Endodermal cell (in vitro differentiated cells): ENCODE results near the gene DOK7. TPM values are rescaled to one million over a fixed set of nuclear protein-coding genes. Genes with fewer than 3 reads are reported as not detected.

ENCODE experiments used
- DNase-seq: peaks from one replicate; pipeline ENCODE4 v3.0.0-alpha.2; 2017
- H3K27ac ChIP-seq: 2 replicates; pipeline ENCODE4 v1.5.1; 2013; ENCODE audit warnings: mild to moderate bottlenecking, low read depth, low read length, moderate library complexity
- H3K27me3 ChIP-seq: 2 replicates; pipeline ENCODE4 v1.6.1; 2013; ENCODE audit warnings: mild to moderate bottlenecking, low read length, moderate library complexity; ENCODE audit not compliant: insufficient read depth, control insufficient read depth, poor library complexity, severe bottlenecking
- H3K36me3 ChIP-seq: 2 replicates; pipeline ENCODE4 v1.7.0; 2013; ENCODE audit warnings: mild to moderate bottlenecking, low read length, moderate library complexity; ENCODE audit not compliant: control insufficient read depth, insufficient read depth
- H3K4me1 ChIP-seq: one replicate; pipeline ENCODE4 v1.7.0; 2013; ENCODE audit warnings: low read length; ENCODE audit not compliant: control insufficient read depth, insufficient read depth
- H3K4me3 ChIP-seq: 2 replicates; pipeline ENCODE4 v1.5.1; 2013; ENCODE audit warnings: mild to moderate bottlenecking, low read length, moderate library complexity
- H3K9ac ChIP-seq: 2 replicates; pipeline ENCODE4 v1.6.1; 2013; ENCODE audit warnings: mild to moderate bottlenecking, low read length, moderate library complexity; ENCODE audit not compliant: poor library complexity, severe bottlenecking; ENCODE audit errors: extremely low read depth
- H3K9me3 ChIP-seq: 2 replicates; pipeline ENCODE4 v1.6.1; 2013; ENCODE audit warnings: mild to moderate bottlenecking, low read length, moderate library complexity; ENCODE audit not compliant: control insufficient read depth
- H3K27ac Mint-ChIP-seq: 2 replicates; pipeline ENCODE4 v1.8.0; 2020; ENCODE audit warnings: mixed read lengths
- H3K27me3 Mint-ChIP-seq: 2 replicates; pipeline ENCODE4 v1.8.0; 2021; ENCODE audit warnings: mild to moderate bottlenecking, mixed read lengths; ENCODE audit not compliant: insufficient read depth
- H3K36me3 Mint-ChIP-seq: 2 replicates; pipeline ENCODE4 v1.8.0; 2020; ENCODE audit warnings: low read depth, mixed read lengths
- H3K4me1 Mint-ChIP-seq: 2 replicates; pipeline ENCODE4 v1.8.0; 2020; ENCODE audit warnings: mixed read lengths
- H3K4me3 Mint-ChIP-seq: 2 replicates; pipeline ENCODE4 v1.8.0; 2020; ENCODE audit warnings: mild to moderate bottlenecking, moderate library complexity, mixed read lengths
- H3K9me3 Mint-ChIP-seq: 2 replicates; pipeline ENCODE4 v1.8.0; 2020; ENCODE audit warnings: mild to moderate bottlenecking, mixed read lengths
- WGBS, 2 experiments: methylation state at CpG; one replicate each; pipeline versions ENCODE4 v1.1.5 to v1.1.7; 2013; ENCODE audit warnings: missing lambda C conversion rate in 2 of 2, mixed read lengths in 1 of 2; ENCODE audit not compliant: insufficient coverage in 1 of 2, insufficient read length in 1 of 2; 5-methylcytosine and 5-hydroxymethylcytosine counted together
- total RNA-seq, 2 donors: library from RNA; stranded (reverse); fragmentation: NEBNext Ultra II Directional in 1 of 2; extraction: Animal tissue kit (Norgen Biotek cat#: 25700) in 1 of 2; gene quantifications; 2 replicates in 1 of 2; 3 replicates in 1 of 2; pipeline ENCODE4 v1.2.1, GENCODE V29; 2021
- TF ChIP-seq, protein P1 (sequence below): fragments of 200-600 bp; sonication (generic); conservative IDR thresholded peaks from 2 replicates; pipeline ENCODE4 v1.5.0; 2021; ENCODE audit warnings: antibody characterized with exemption, mild to moderate bottlenecking

DOK7 gene
- total RNA-seq, 2 donors from 2014 or later, result 0.38 to 1.3 TPM

DNA sequence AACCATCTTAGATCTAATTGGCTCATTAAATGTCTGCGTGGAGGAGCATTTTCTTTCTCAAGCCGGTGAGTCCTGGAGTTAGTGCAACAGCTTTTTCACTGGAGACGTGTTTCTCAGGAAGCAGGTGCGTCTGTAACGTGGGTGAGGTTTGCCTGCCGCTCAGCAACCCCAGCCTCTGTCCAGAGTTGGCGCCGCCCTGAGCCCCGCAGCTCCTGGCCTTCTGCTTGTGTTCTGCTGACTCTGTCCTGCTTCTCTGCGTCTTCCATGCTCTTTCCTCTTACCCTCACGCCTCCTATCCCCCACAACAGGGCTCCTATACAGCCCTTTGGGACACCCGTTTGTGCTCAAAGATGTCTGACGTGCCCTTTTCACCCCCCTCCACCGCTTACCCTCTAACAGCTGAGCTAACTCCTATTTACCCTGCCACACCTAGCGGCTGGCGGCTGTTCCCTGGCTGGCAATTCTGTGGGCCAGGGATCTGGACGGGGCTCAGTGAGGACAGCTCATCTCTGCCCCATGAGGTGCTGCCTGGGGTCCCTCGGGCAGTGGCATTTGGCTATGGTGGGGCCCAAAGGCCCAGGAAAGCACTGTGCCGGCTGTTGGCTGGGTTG lies 18.8 kb downstream of the DOK7 start:
- no peaks in the 10 kb centered on the region for H3K9me3 ChIP-seq
- Mint-ChIP-seq H3K27ac (no peak overlapping the region), H3K36me3 (no peaks in the 10 kb centered on the region), H3K4me1 (peaks cover 20% of the 10 kb centered on the region), H3K4me3 (no peak overlapping the region), H3K9me3 (no peaks in the 10 kb centered on the region), H3K27me3 (peaks cover 34% of the 10 kb centered on the region)
- DNase-seq, result no peak
- TF ChIP-seq, protein P1, sequence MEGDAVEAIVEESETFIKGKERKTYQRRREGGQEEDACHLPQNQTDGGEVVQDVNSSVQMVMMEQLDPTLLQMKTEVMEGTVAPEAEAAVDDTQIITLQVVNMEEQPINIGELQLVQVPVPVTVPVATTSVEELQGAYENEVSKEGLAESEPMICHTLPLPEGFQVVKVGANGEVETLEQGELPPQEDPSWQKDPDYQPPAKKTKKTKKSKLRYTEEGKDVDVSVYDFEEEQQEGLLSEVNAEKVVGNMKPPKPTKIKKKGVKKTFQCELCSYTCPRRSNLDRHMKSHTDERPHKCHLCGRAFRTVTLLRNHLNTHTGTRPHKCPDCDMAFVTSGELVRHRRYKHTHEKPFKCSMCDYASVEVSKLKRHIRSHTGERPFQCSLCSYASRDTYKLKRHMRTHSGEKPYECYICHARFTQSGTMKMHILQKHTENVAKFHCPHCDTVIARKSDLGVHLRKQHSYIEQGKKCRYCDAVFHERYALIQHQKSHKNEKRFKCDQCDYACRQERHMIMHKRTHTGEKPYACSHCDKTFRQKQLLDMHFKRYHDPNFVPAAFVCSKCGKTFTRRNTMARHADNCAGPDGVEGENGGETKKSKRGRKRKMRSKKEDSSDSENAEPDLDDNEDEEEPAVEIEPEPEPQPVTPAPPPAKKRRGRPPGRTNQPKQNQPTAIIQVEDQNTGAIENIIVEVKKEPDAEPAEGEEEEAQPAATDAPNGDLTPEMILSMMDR, result no peak
- no peak overlapping the region for H3K27ac ChIP-seq
- no peaks in the 10 kb centered on the region for H3K4me1 ChIP-seq
- WGBS, 2 experiments, result 64 to 79% methylated on average over 14 to 19 of the region's 19 CpGs
- no peak overlapping the region for H3K4me3 ChIP-seq
- no peaks in the 10 kb centered on the region for H3K27me3 ChIP-seq
- H3K9ac ChIP-seq, result no peak overlapping the region
- no peaks in the 10 kb centered on the region for H3K36me3 ChIP-seq

DNA sequence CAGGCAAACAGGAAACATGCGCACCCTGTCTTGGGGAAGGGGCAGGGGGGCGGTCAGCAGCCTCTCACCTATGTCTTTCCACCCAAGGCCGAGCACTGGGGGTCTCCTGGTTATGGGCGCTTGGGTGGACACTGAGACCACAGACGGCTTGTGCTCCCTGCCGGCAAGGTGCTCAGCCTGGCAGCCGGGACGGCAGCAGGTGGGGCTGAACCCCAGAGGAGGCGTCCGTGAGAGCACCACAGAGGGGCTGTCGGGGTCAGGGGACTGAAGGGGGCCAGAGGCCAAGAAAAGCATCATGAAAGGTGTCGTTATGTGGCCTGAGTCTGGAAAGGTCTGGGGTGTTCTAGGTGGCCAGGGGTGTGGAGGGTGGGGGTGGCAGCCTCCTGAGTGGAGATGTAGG lies 19.6 kb downstream of the DOK7 start:
- WGBS, 2 experiments, result 92 to 93% methylated on average over 9 to 12 of the region's 12 CpGs
- Histone ChIP-seq H3K4me3 (no peak overlapping the region), H3K9ac (no peak overlapping the region), H3K36me3 (no peaks in the 10 kb centered on the region), H3K4me1 (no peaks in the 10 kb centered on the region), H3K27ac (no peak overlapping the region), H3K9me3 (no peaks in the 10 kb centered on the region), H3K27me3 (peaks cover 8% of the 10 kb centered on the region)
- no peaks in the 10 kb centered on the region for H3K36me3 Mint-ChIP-seq
- no peaks in the 10 kb centered on the region for H3K9me3 Mint-ChIP-seq
- H3K4me3 Mint-ChIP-seq, result no peak overlapping the region
- peaks cover 38% of the 10 kb centered on the region for H3K27me3 Mint-ChIP-seq
- H3K4me1 Mint-ChIP-seq, result peaks cover 20% of the 10 kb centered on the region
- no peak overlapping the region for H3K27ac Mint-ChIP-seq
- DNase-seq, result no peak
- TF ChIP-seq, protein P1, result no peak

DNA sequence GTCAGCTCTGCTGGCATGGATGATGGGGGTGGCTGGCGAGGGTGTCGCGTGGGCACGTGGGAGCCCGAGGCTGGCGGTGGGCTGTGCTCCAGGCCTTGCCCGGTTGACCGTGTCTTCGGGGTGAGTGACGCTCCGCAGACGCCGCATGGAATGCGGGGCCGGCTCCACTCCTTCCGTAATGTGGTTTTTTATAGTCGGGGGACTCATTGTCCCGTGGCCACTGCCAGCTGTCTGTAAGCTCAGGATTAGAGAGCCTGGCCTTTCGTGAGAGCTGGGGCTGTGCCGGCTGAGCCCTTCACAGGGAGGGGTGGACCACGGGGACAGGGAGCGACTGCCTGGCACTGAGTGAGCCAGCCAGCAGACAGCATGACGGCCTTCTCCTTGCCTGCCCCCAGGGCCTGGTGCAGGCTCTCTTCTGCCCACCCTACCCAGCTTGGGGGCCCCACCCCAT lies 20.4 kb downstream of the DOK7 start:
- no peak overlapping the region for H3K27ac ChIP-seq
- Mint-ChIP-seq H3K4me1 (peaks cover 20% of the 10 kb centered on the region), H3K27me3 (peaks cover 43% of the 10 kb centered on the region), H3K9me3 (no peaks in the 10 kb centered on the region), H3K36me3 (no peaks in the 10 kb centered on the region), H3K4me3 (no peak overlapping the region), H3K27ac (no peak overlapping the region)
- no peaks in the 10 kb centered on the region for H3K9me3 ChIP-seq
- H3K27me3 ChIP-seq, result peaks cover 10% of the 10 kb centered on the region
- 93 to 98% methylated on average over 15 to 23 of the region's 23 CpGs for WGBS, 2 experiments
- no peaks in the 10 kb centered on the region for H3K4me1 ChIP-seq
- TF ChIP-seq, protein P1, result no peak
- H3K36me3 ChIP-seq, result no peaks in the 10 kb centered on the region
- DNase-seq, result no peak
- H3K9ac ChIP-seq, result no peak overlapping the region
- no peak overlapping the region for H3K4me3 ChIP-seq
